CD4-positive, alpha-beta T cell (primary cell): ENCODE data around the gene WDR46. TPM values are rescaled to one million over a fixed set of nuclear protein-coding genes. Genes with fewer than 3 reads are reported as not detected.
A peak's percentile ranks its signal among the peaks of the same experiment; 100 is the strongest.

ENCODE experiments used
- ATAC-seq: fragments of 200-7000 bp; cut with Tn5 transposase; one replicate; pipeline ENCODE4 v1.10.0; 2022; ENCODE audit warnings: mild to moderate bottlenecking; ENCODE audit not compliant: poor library complexity
- CTCF ChIA-PET: fragments of 350-600 bp; sonication (Branson Sonifier 250); formaldehyde crosslinking; loops from one replicate; lab custom pipeline; 2021; ENCODE audit warnings: antibody characterized with exemption, inconsistent platforms; lab: Charles Lee
- POLR2A ChIA-PET: fragments of 350-600 bp; sonication (Branson Sonifier 250); formaldehyde crosslinking; loops from one replicate; lab custom pipeline; 2021; ENCODE audit warnings: antibody characterized with exemption, inconsistent platforms; lab: Charles Lee
- DNase-seq, 14 experiments: peaks; one replicate each; pipeline ENCODE4 v3.0.0-alpha.2; 2013 to 2020; ENCODE audit warnings: mixed read lengths in 2 of 14
- H3K27ac ChIP-seq, 2 donors: one replicate each; pipeline versions ENCODE4 v1.5.1 to v1.7.0; 2013; ENCODE audit warnings: low read length in 2 of 2, low read depth in 1 of 2, mild to moderate bottlenecking in 1 of 2
- H3K27me3 ChIP-seq, 2 experiments: 1 replicate in 1 of 2; 2 replicates in 1 of 2; pipeline versions ENCODE4 v1.6.1 to v1.7.0; 2013; ENCODE audit warnings: low read length in 2 of 2, control low read depth in 1 of 2, mild to moderate bottlenecking in 1 of 2, moderate library complexity in 1 of 2; ENCODE audit not compliant: insufficient read depth in 2 of 2, control insufficient read depth in 1 of 2
- H3K36me3 ChIP-seq: one replicate; pipeline ENCODE4 v1.6.1; 2013; ENCODE audit warnings: low read length, control low read depth; ENCODE audit not compliant: insufficient read depth
- H3K4me1 ChIP-seq: one replicate; pipeline ENCODE4 v1.6.1; 2013; ENCODE audit warnings: low read length, control low read depth; ENCODE audit not compliant: insufficient read depth
- H3K4me3 ChIP-seq: one replicate; pipeline ENCODE4 v1.5.1; 2013; ENCODE audit warnings: mild to moderate bottlenecking, low read length, moderate library complexity
- H3K9me3 ChIP-seq, 2 experiments: 1 replicate in 1 of 2; 2 replicates in 1 of 2; pipeline versions ENCODE4 v1.6.1 to v1.7.0; 2013; ENCODE audit warnings: low read length in 2 of 2, mild to moderate bottlenecking in 2 of 2, control low read depth in 1 of 2, moderate library complexity in 1 of 2; ENCODE audit not compliant: control insufficient read depth in 1 of 2, insufficient read depth in 1 of 2
- H3K27ac Mint-ChIP-seq: one replicate; pipeline ENCODE4 v1.8.0; 2020; ENCODE audit warnings: mixed read lengths
- H3K27me3 Mint-ChIP-seq: one replicate; pipeline ENCODE4 v1.8.0; 2021; ENCODE audit warnings: mixed read lengths
- H3K36me3 Mint-ChIP-seq: one replicate; pipeline ENCODE4 v1.8.0; 2021; ENCODE audit warnings: low read depth, mixed read lengths
- H3K4me1 Mint-ChIP-seq: one replicate; pipeline ENCODE4 v1.8.0; 2021; ENCODE audit warnings: low read depth, mixed read lengths
- H3K4me3 Mint-ChIP-seq: one replicate; pipeline ENCODE4 v1.8.0; 2020; ENCODE audit warnings: mild to moderate bottlenecking, mixed read lengths
- H3K9me3 Mint-ChIP-seq: one replicate; pipeline ENCODE4 v1.8.0; 2020; ENCODE audit warnings: mixed read lengths
- CTCF ChIP-seq: fragments of 200-600 bp; IDR thresholded peaks from one replicate; pipeline ENCODE4 v1.8.0; 2022; ENCODE audit warnings: antibody characterized with exemption, mild to moderate bottlenecking
- intact Hi-C, 2 experiments: fragments of 100-400 bp; cut with DNase I in 1 of 2; cut with micrococcal nuclease in 1 of 2; formaldehyde crosslinking; loops; one replicate each; pipeline versions ENCODE4 v1.15.1 to v1.9.0; 2023 to 2025; cut with DNase I, micrococcal nuclease
- total RNA-seq, 174 experiments: library from RNA in 2 of 174; stranded (reverse) in 2 of 174; gene quantifications; one replicate each; pipeline ENCODE4 v1.2.3 and lab custom pipeline; 2021 to 2026

Gene WDR46
- total RNA-seq, 2 experiments from 2014 or later = 13.6 to 15.8 TPM

- Histone ChIP-seq H3K27ac (no peak overlapping the region), H3K36me3 (peaks cover 66% of the 10 kb centered on the region), H3K4me1 (peaks cover 44% of the 10 kb centered on the region), H3K9me3 (no peaks in the 10 kb centered on the region), H3K4me3 (no peak overlapping the region), H3K27me3 (no peaks in the 10 kb centered on the region)
- no peak for ATAC-seq
- no peak for TF ChIP-seq CTCF
- Mint-ChIP-seq H3K4me3 (peak overlapping the region; percentile 43), H3K4me1 (peaks cover 38% of the 10 kb centered on the region), H3K27ac (peak overlapping the region; percentile 46), H3K27me3 (no peaks in the 10 kb centered on the region), H3K9me3 (no peaks in the 10 kb centered on the region), H3K36me3 (peaks cover 77% of the 10 kb centered on the region)
- intact Hi-C loops = loop anchor here in 1 of 2 experiments (10.0 kb wide), 1 partner anchor 1428 kb away; the partner anchor contains the start of gene NEU1
- ChIA-PET POLR2A (interaction anchor here (1.5 kb wide), 1 partner anchor 22 kb away, joined by 5 read pairs; the partner anchor contains the start of genes RPS18 and VPS52), CTCF (no interaction called here)
- no peak for DNase-seq
Measured at GRCh38 chr6:33292996-33293682, 4.1 kb upstream of the WDR46 start.

GRCh38 chr6:33290459-33290858 is 1.4 kb upstream of the WDR46 start:
- intact Hi-C loops = loop anchor here in 1 of 2 experiments (10.0 kb wide), 1 partner anchor 1426 kb away; the partner anchor contains the start of gene NEU1
- no peaks in the 10 kb centered on the region for H3K27me3 Mint-ChIP-seq
- Histone ChIP-seq H3K4me3 (peak overlapping the region; percentile 80), H3K9me3 (no peaks in the 10 kb centered on the region), H3K36me3 (peaks cover 67% of the 10 kb centered on the region), H3K27ac (no peak overlapping the region), H3K4me1 (peaks cover 39% of the 10 kb centered on the region), H3K27me3 (no peaks in the 10 kb centered on the region)
- ATAC-seq (no peak), DNase-seq (no peak)
- peak overlapping the region; percentile 86 for H3K4me3 Mint-ChIP-seq
- peak overlapping the region; percentile 83 for H3K27ac Mint-ChIP-seq
- H3K36me3 Mint-ChIP-seq = peaks cover 81% of the 10 kb centered on the region
- POLR2A ChIA-PET = interaction anchor here (1.0 to 5.0 kb wide), 8 partner anchors 8 to 164 kb away, joined by 3 to 105 read pairs (median 13); partner anchors contain the start of genes CUTA, RGL2, RPS18 and TAPBP
- CTCF ChIA-PET = interaction anchor here (2.1 kb wide), 1 partner anchor 19 kb away, joined by 8 read pairs; the partner anchor contains the start of genes RPS18 and VPS52
- H3K4me1 Mint-ChIP-seq = peaks cover 45% of the 10 kb centered on the region
- TF ChIP-seq CTCF = no peak
- no peaks in the 10 kb centered on the region for H3K9me3 Mint-ChIP-seq

- Mint-ChIP-seq H3K27me3 (no peaks in the 10 kb centered on the region), H3K4me3 (peak overlapping the region; percentile 97), H3K9me3 (no peaks in the 10 kb centered on the region), H3K27ac (peak overlapping the region; percentile 83), H3K4me1 (peaks cover 45% of the 10 kb centered on the region), H3K36me3 (peaks cover 75% of the 10 kb centered on the region)
- ChIA-PET CTCF (interaction anchor here (1.9 to 2.1 kb wide), 2 partner anchors 13 to 19 kb away, joined by 8 to 14 read pairs; partner anchors contain the start of genes B3GALT4, RPS18 and VPS52), POLR2A (interaction anchor here (0.9 to 5.0 kb wide), 16 partner anchors 9 to 318 kb away, joined by 3 to 105 read pairs (median 10); partner anchors contain the start of genes B3GALT4, CUTA, RGL2 and RPS18)
- intact Hi-C loops = loop anchor here (1.0 to 10.0 kb wide), 5 partner anchors 8 to 1425 kb away; partner anchors contain the start of genes VPS52 (in 2 of the 2), B3GALT4 (in 1 of the 2), NEU1 (in 1 of the 2) and RGL2 (in 1 of the 2)
- no peak for TF ChIP-seq CTCF
- no peak for DNase-seq
- no peak for ATAC-seq
- no peaks in the 10 kb centered on the region for H3K9me3 ChIP-seq
- H3K27ac ChIP-seq = peak overlapping the region; percentile 71 to 83
- H3K4me1 ChIP-seq = peaks cover 39% of the 10 kb centered on the region
- peak overlapping the region; percentile 80 for H3K4me3 ChIP-seq
- H3K36me3 ChIP-seq = peaks cover 67% of the 10 kb centered on the region
- H3K27me3 ChIP-seq = no peaks in the 10 kb centered on the region
Measured at GRCh38 chr6:33289784-33290315, 811 bp upstream of the WDR46 start.
